Panc1 (cell line): ENCODE measurements around the gene SF3B5. TPM values are rescaled to one million over a fixed set of nuclear protein-coding genes. Genes with fewer than 3 reads are reported as not detected.

Source experiments
- ATAC-seq: fragments of 200-7000 bp; cut with Tn5 transposase; 2 replicates; pipeline ENCODE4 v1.9.1; 2020; ENCODE audit warnings: mild to moderate bottlenecking, moderate library complexity
- BruUV-seq: library from RNA; stranded (reverse); fragments of 400-500 nt; replicated peaks from 2 replicates; lab custom pipeline; 2021; lab: Mats Ljungman, UMichigan
- CTCF ChIA-PET: fragments of 300-600 bp; sonication (Branson Sonifier 250); formaldehyde crosslinking; loops from one replicate; lab custom pipeline; 2022; ENCODE audit warnings: antibody characterized with exemption; lab: Charles Lee
- POLR2A ChIA-PET: fragments of 300-600 bp; sonication (Branson Sonifier 250); formaldehyde crosslinking; loops from one replicate; lab custom pipeline; 2022; ENCODE audit warnings: antibody characterized with exemption; lab: Charles Lee
- DNase-seq: peaks from one replicate; pipeline ENCODE4 v3.0.0-alpha.2; 2010; ENCODE audit warnings: low read depth, low spot score
- H3K27ac ChIP-seq: 2 replicates; pipeline ENCODE4 v1.5.1; 2011; ENCODE audit warnings: mild to moderate bottlenecking, low read length, inconsistent platforms
- H3K27me3 ChIP-seq: fragments of 200-500 bp; sonication (Bioruptor generic); 2 replicates; pipeline ENCODE4 v1.6.0; 2014; ENCODE audit warnings: low read length, inconsistent platforms; ENCODE audit not compliant: control insufficient read depth, insufficient read depth
- H3K36me3 ChIP-seq: fragments of 200-500 bp; sonication (Bioruptor generic); 2 replicates; pipeline ENCODE4 v1.5.1; 2014; ENCODE audit warnings: inconsistent platforms, mild to moderate bottlenecking, low read length, moderate library complexity; ENCODE audit not compliant: control insufficient read depth, insufficient read depth
- H3K4me1 ChIP-seq: 2 replicates; pipeline ENCODE4 v1.5.1; 2011; ENCODE audit warnings: inconsistent platforms, mild to moderate bottlenecking, low read length, moderate library complexity; ENCODE audit not compliant: control insufficient read depth, insufficient read depth
- H3K4me3 ChIP-seq, 2 experiments: 2 replicates each; pipeline ENCODE4 v1.5.1; 2011 to 2012; ENCODE audit warnings: low read depth in 2 of 2, low read length in 2 of 2, mild to moderate bottlenecking in 2 of 2, inconsistent platforms in 1 of 2, moderate library complexity in 1 of 2
- H3K9me3 ChIP-seq: fragments of 200-500 bp; sonication (Bioruptor generic); 2 replicates; pipeline ENCODE4 v1.5.1; 2014; ENCODE audit warnings: low read depth, mild to moderate bottlenecking, inconsistent platforms, low read length, moderate library complexity; ENCODE audit not compliant: control insufficient read depth, insufficient read depth
- POLR2AphosphoS5 ChIP-seq: IDR thresholded peaks from 2 replicates; pipeline ENCODE4 v1.6.1; 2012; ENCODE audit warnings: mild to moderate bottlenecking, low read depth, low read length, moderate library complexity
- REST ChIP-seq, 2 experiments: IDR thresholded peaks; 2 replicates each; pipeline ENCODE4 v1.6.1; 2011 to 2012; ENCODE audit warnings: low read depth in 2 of 2, control low read depth in 1 of 2, low read length in 1 of 2, mild to moderate bottlenecking in 1 of 2, moderate library complexity in 1 of 2; ENCODE audit not compliant: insufficient read depth in 1 of 2
- SIN3A ChIP-seq: IDR thresholded peaks from 2 replicates; pipeline ENCODE4 v1.6.1; 2012; ENCODE audit warnings: low read depth, mild to moderate bottlenecking, low read length, moderate library complexity, borderline replicate concordance; ENCODE audit not compliant: insufficient read depth
- TCF7L2 ChIP-seq: IDR thresholded peaks from 2 replicates; pipeline ENCODE4 v1.6.1; 2011; ENCODE audit warnings: mild to moderate bottlenecking, low read depth, low read length, inconsistent platforms
- in situ Hi-C: cut with HindIII; loops from 2 replicates; pipeline ENCODE4 v1.10.0; 2016; ENCODE audit warnings: low sequenced_read_pairs, low pct_unique_long_range_greater_than_20kb
- intact Hi-C: fragments of 100-400 bp; cut with micrococcal nuclease; formaldehyde crosslinking; loops from one replicate; pipeline ENCODE4 v1.10.0; 2022; ENCODE audit not compliant: unreplicated experiment
- total RNA-seq: library from RNA; stranded (reverse); gene quantifications from one replicate; pipeline ENCODE4 v1.2.1, GENCODE V29; 2021; ENCODE audit not compliant: unreplicated experiment
- TF ChIP-seq, protein P1 (sequence below): fragments of 450-650 bp; IDR thresholded peaks from 2 replicates; pipeline ENCODE4 v1.5.1; 2017; ENCODE audit warnings: mild to moderate bottlenecking

The SF3B5 gene
- total RNA-seq, 1 experiment from 2014 or later, result 128 TPM

DNA sequence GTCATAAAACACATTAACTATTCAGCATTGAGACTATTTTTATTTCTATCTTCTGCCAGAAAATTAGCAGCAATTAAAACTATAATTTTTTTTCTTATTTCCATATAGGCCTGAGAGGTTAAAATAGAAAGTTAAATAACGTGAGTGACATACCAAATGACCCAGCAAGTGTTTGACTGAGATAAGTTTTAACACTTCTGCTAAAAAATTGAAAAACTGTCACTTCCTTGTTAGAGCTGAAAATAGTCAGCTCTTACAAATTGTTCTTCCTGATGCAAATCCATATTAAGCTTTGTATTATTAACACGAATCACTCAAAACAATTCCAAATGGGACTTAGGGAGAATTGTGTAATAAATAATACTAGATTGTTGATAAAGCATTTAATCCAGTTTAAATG is 28.5 kb upstream of the SF3B5 start:
- DNase-seq (no peak), ATAC-seq (no peak)
- in situ Hi-C loops, result loop anchor here (25.0 kb wide), 1 partner anchor 363 kb away; no protein-coding TSS in a partner anchor
- ChIA-PET CTCF (no interaction called here), POLR2A (interaction anchor here (0.6 kb wide), 1 partner anchor 162 kb away, joined by 3 read pairs; no protein-coding TSS in a partner anchor)
- Histone ChIP-seq H3K36me3 (no peaks in the 10 kb centered on the region), H3K4me1 (no peaks in the 10 kb centered on the region), H3K27ac (no peak overlapping the region), H3K27me3 (no peaks in the 10 kb centered on the region), H3K9me3 (no peaks in the 10 kb centered on the region), H3K4me3 (no peak overlapping the region)
- intact Hi-C loops, result no loop called here
- no TSS peak for BruUV-seq
- TF ChIP-seq SIN3A (no peak), TCF7L2 (no peak), REST (IDR thresholded peaks at IDR 0.05; ENCODE audit: insufficient read depth in 1 of 2, low read depth in 2 of 2, low read length in 1 of 2) (no peak), POLR2AphosphoS5 (no peak)
- TF ChIP-seq, protein P1, sequence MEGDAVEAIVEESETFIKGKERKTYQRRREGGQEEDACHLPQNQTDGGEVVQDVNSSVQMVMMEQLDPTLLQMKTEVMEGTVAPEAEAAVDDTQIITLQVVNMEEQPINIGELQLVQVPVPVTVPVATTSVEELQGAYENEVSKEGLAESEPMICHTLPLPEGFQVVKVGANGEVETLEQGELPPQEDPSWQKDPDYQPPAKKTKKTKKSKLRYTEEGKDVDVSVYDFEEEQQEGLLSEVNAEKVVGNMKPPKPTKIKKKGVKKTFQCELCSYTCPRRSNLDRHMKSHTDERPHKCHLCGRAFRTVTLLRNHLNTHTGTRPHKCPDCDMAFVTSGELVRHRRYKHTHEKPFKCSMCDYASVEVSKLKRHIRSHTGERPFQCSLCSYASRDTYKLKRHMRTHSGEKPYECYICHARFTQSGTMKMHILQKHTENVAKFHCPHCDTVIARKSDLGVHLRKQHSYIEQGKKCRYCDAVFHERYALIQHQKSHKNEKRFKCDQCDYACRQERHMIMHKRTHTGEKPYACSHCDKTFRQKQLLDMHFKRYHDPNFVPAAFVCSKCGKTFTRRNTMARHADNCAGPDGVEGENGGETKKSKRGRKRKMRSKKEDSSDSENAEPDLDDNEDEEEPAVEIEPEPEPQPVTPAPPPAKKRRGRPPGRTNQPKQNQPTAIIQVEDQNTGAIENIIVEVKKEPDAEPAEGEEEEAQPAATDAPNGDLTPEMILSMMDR, result no peak

- in situ Hi-C loops, result loop anchor here (25.0 kb wide), 1 partner anchor 364 kb away; no protein-coding TSS in a partner anchor
- CTCF ChIA-PET, result no interaction called here
These were observed 28.0 kb upstream of the SF3B5 start for GRCh38 chr6:144123421-144123820.

More at GRCh38 chr6:144123421-144123820, 28.0 kb upstream of the SF3B5 start:
- POLR2A ChIA-PET, result interaction anchor here (0.6 kb wide), 1 partner anchor 162 kb away, joined by 3 read pairs; no protein-coding TSS in a partner anchor
- BruUV-seq, result no TSS peak
- H3K4me3 ChIP-seq, result no peak overlapping the region
- intact Hi-C loops, result no loop called here
- no peaks in the 10 kb centered on the region for H3K9me3 ChIP-seq
- no peaks in the 10 kb centered on the region for H3K4me1 ChIP-seq
- no peaks in the 10 kb centered on the region for H3K27me3 ChIP-seq
- ATAC-seq, result no peak
- no peak for TF ChIP-seq REST (IDR thresholded peaks at IDR 0.05; ENCODE audit: insufficient read depth in 1 of 2, low read depth in 2 of 2, low read length in 1 of 2)
- TF ChIP-seq, protein P1, result no peak
- no peak for TF ChIP-seq POLR2AphosphoS5
- no peak for TF ChIP-seq SIN3A
- TF ChIP-seq TCF7L2, result no peak
- no peak overlapping the region for H3K27ac ChIP-seq
- H3K36me3 ChIP-seq, result no peaks in the 10 kb centered on the region
- DNase-seq, result no peak
